ENCODE data around the gene LYPD1.

Gene LYPD1

DNA sequence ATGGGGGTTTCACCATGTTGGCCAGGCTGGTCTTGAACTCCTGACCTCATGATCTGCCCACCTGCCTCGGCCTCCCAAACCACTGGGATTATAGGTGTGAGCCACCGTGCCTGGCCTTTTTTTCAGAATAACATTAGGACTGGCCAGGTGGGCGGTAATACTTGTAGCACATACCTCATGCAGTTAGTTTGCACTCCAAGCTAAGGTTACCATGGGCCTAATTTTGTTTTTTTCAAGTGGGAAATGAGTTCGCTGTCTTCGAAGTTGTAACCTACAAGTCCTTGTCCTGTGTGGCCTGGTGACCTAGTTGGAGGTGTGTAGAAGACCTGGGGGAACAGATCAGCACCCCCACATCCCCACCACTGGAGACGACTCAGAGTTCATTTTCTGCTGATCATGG lies 74.8 kb downstream of the LYPD1 start:
- no peak for ATAC-seq (ENCODE audit: low read depth)
- no peaks in the 10 kb centered on the region for H3K9me3 ChIP-seq (ENCODE audit: severe bottlenecking)
- no peak overlapping the region for H3K27ac ChIP-seq (ENCODE audit: poor library complexity, severe bottlenecking)
- H3K27me3 ChIP-seq (ENCODE audit: insufficient read depth, poor library complexity, severe bottlenecking): no peaks in the 10 kb centered on the region
- H3K4me3 ChIP-seq (ENCODE audit: severe bottlenecking): no peak overlapping the region
- H3K36me3 ChIP-seq (ENCODE audit: low read depth): no peaks in the 10 kb centered on the region
- no peak for DNase-seq (ENCODE audit: low spot score)
- TF ChIP-seq, protein P1, sequence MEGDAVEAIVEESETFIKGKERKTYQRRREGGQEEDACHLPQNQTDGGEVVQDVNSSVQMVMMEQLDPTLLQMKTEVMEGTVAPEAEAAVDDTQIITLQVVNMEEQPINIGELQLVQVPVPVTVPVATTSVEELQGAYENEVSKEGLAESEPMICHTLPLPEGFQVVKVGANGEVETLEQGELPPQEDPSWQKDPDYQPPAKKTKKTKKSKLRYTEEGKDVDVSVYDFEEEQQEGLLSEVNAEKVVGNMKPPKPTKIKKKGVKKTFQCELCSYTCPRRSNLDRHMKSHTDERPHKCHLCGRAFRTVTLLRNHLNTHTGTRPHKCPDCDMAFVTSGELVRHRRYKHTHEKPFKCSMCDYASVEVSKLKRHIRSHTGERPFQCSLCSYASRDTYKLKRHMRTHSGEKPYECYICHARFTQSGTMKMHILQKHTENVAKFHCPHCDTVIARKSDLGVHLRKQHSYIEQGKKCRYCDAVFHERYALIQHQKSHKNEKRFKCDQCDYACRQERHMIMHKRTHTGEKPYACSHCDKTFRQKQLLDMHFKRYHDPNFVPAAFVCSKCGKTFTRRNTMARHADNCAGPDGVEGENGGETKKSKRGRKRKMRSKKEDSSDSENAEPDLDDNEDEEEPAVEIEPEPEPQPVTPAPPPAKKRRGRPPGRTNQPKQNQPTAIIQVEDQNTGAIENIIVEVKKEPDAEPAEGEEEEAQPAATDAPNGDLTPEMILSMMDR (IDR thresholded peaks at IDR 0.05; ENCODE audit: poor library complexity, severe bottlenecking): no peak
- H3K4me1 ChIP-seq (ENCODE audit: insufficient read depth, poor library complexity, severe bottlenecking): no peaks in the 10 kb centered on the region

Data from RWPE2 (cell line).